ENCODE data around the gene ACOT13. TPM values are rescaled to one million over a fixed set of nuclear protein-coding genes. Genes with fewer than 3 reads are reported as not detected.

ACOT13 gene
- total and polyA plus RNA-seq, 2 of the 4 experiments (the other 2 are of a cell fraction), result 3.6 to 25.7 TPM

DNA sequence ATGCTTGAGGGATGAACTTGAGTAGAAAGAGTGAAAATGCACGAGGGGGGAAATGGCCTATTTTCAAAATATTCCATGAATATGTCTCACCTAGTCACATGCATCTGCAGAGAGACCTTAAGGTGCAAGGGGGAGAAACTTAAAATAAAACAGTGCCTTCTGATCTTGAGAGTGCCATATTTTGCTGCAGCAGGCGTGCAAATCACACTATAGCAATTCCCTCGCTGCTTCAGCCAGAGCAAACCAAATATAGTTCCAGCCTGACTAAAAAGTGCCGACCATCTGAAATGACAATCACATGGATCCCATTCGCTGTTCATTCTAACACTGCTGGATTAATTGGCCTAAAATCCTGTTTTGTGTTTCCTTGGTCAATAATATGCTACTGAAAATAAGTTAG, 47.2 kb upstream of the ACOT13 start:
- intact Hi-C loops (cut with micrococcal nuclease) (no loop called here), in situ Hi-C loops (cut with MboI; ENCODE audit: low sequenced_read_pairs) (no loop called here), dilution Hi-C loops (cut with HindIII; ENCODE audit: low sequenced_read_pairs, unreplicated experiment) (no loop called here)
- Histone ChIP-seq H2BK20ac (ENCODE audit: low read depth, low read length) (no peak overlapping the region), H4K20me1 (ENCODE audit: insufficient read depth, low read length) (no peaks in the 10 kb centered on the region), H3K14ac (replicated peaks; ENCODE audit: low read depth, low read length) (no peak overlapping the region), H4K5ac (ENCODE audit: low read depth, low read length) (no peak overlapping the region), H3K27me3 (ENCODE audit: control insufficient read depth, insufficient read depth, low read length) (no peaks in the 10 kb centered on the region), H3K36me3 (ENCODE audit: control insufficient read depth, insufficient read depth, low read length) (no peaks in the 10 kb centered on the region), H2BK120ac (ENCODE audit: low read depth, low read length) (no peak overlapping the region), H3K56ac (ENCODE audit: extremely low read depth, insufficient read depth, low read length) (no peak overlapping the region), H2AK9ac (replicated peaks; ENCODE audit: low read depth, low read length, poor library complexity) (no peak overlapping the region), H3K18ac (ENCODE audit: low read depth, low read length) (no peak overlapping the region), H3K9me1 (ENCODE audit: insufficient read depth, low read length) (no peaks in the 10 kb centered on the region), H3K9me3 (ENCODE audit: control insufficient read depth, insufficient read depth, low read length) (no peaks in the 10 kb centered on the region), H3K4me1 (ENCODE audit: control insufficient read depth, insufficient read depth, low read length) (no peaks in the 10 kb centered on the region), H3K79me1 (ENCODE audit: low read depth in 1 of 2, low read length in 2 of 2) (no peaks in the 10 kb centered on the region), H3K4ac (ENCODE audit: low read depth, low read length) (no peak overlapping the region), H4K8ac (ENCODE audit: low read depth in 2 of 2, low read length in 2 of 2) (no peak overlapping the region), H3K4me2 (ENCODE audit: low read depth, low read length) (no peak overlapping the region), H2AFZ (replicated peaks; ENCODE audit: low read length, poor library complexity) (no peak overlapping the region), H4K91ac (ENCODE audit: insufficient read depth, low read depth, low read length) (no peak overlapping the region), H2BK5ac (ENCODE audit: low read depth, low read length, poor library complexity, severe bottlenecking) (no peak overlapping the region), H2BK15ac (ENCODE audit: low read depth, low read length) (no peak overlapping the region), H2AK5ac (ENCODE audit: low read depth, low read length) (no peak overlapping the region), H3K4me3 (ENCODE audit: insufficient read depth, low read depth, low read length) (no peak overlapping the region), H3K23ac (ENCODE audit: low read depth, low read length) (no peak overlapping the region), H3K27ac (ENCODE audit: insufficient read depth, low read length) (no peak overlapping the region), H3K9ac (ENCODE audit: low read depth, low read length) (no peak overlapping the region)
- ATAC-seq (ENCODE audit: low read depth), result no peak
- DNase-seq, result no peak
- no TSS peak for BruUV-seq (replicated peaks)
- WGBS, 2 experiments (ENCODE audit: extremely low coverage in 2 of 2, insufficient read length in 1 of 2), result 40% methylated on average over 1 of the region's 5 CpGs; no CpG with 5 or more reads in 1 of the 2 experiments
- CTCF ChIA-PET, result no interaction called here
- TF ChIP-seq FOS (IDR thresholded peaks at IDR 0.05; ENCODE audit: low read depth, low read length) (no peak), BHLHE40 (IDR thresholded peaks at IDR 0.05; ENCODE audit: low read depth, low read length) (no peak), RAD21 (IDR thresholded peaks at IDR 0.05; ENCODE audit: low read length) (no peak), SMC3 (IDR thresholded peaks at IDR 0.05; ENCODE audit: low read depth, low read length) (no peak), RCOR1 (IDR thresholded peaks at IDR 0.05; ENCODE audit: insufficient replicate concordance, low read length) (no peak), CEBPB (IDR thresholded peaks at IDR 0.05; ENCODE audit: low read depth, low read length) (no peak), MAFK (IDR thresholded peaks at IDR 0.05; ENCODE audit: low read depth, low read length) (no peak), RFX5 (IDR thresholded peaks at IDR 0.05; ENCODE audit: low read depth, low read length) (no peak), MAZ (IDR thresholded peaks at IDR 0.05; ENCODE audit: borderline replicate concordance, low read depth, low read length) (no peak), MXI1 (IDR thresholded peaks at IDR 0.05; ENCODE audit: borderline replicate concordance, low read depth, low read length) (no peak)
- TF ChIP-seq, protein P1, sequence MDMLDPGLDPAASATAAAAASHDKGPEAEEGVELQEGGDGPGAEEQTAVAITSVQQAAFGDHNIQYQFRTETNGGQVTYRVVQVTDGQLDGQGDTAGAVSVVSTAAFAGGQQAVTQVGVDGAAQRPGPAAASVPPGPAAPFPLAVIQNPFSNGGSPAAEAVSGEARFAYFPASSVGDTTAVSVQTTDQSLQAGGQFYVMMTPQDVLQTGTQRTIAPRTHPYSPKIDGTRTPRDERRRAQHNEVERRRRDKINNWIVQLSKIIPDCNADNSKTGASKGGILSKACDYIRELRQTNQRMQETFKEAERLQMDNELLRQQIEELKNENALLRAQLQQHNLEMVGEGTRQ (IDR thresholded peaks at IDR 0.05; ENCODE audit: low read depth, low read length), result no peak
- POLR2A ChIA-PET (ENCODE audit: unreplicated experiment), result no interaction called here
